Testis (tissue), 2 donors: ENCODE measurements around the gene SSTR4.

Source experiments
- CTCF ChIP-seq, 3 experiments: fragments of 450-650 bp in 2 of 3; fragments of 200-600 bp in 1 of 3; sonication (generic) in 1 of 3; IDR thresholded peaks; one replicate each; pipeline ENCODE4 v1.5.1; 2016 to 2019; ENCODE audit warnings: antibody characterized with exemption in 3 of 3, mild to moderate bottlenecking in 2 of 3, moderate library complexity in 1 of 3
- POLR2A ChIP-seq: fragments of 450-650 bp; IDR thresholded peaks from one replicate; pipeline ENCODE4 v1.6.1; 2017; ENCODE audit warnings: antibody characterized with exemption, mild to moderate bottlenecking, moderate library complexity

- TF ChIP-seq POLR2A (no peak), CTCF (IDR thresholded peaks at IDR 0.05) (no peak)
These were observed 26.4 kb upstream of the SSTR4 start for GRCh38 chr20:23008667-23009066.
